ENCODE data around the gene AFF1. TPM values are rescaled to one million over a fixed set of nuclear protein-coding genes. Genes with fewer than 3 reads are reported as not detected.

AFF1 gene
- total RNA-seq, 1 donor from 2014 or later = 112 TPM

DNA sequence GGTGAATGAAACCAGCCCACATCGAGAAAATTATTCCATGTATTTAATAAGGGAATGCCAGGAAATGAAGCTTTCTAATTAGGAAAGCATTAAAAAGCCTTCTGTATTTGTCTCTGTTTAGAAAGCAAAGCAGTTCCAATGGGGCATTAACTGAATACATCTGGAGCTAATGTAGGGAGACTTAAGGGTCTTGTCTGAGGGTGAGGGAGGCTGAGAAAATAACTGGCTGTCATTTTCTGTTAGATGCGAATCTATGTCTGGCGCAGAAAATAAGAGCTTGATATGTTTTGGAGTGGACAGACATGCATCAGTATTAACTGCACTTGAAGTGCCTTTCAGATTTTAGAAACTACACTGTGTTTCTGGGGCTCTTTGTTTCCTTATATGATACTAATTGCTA lies 174.3 kb downstream of the AFF1 start:
- peak overlapping the region; percentile 59 for H3K27ac ChIP-seq
- no peak overlapping the region for H3K4me3 ChIP-seq
- H3K4me1 ChIP-seq = peaks cover 5 to 25% of the 10 kb centered on the region in 2 donors
- peaks cover 14 to 29% of the 10 kb centered on the region in 2 donors for H3K36me3 ChIP-seq
- intact Hi-C loops (cut with DNase I) = loop anchor here (5.0 kb wide), 1 partner anchor 187 kb away; no protein-coding TSS in a partner anchor
- H3K9me3 ChIP-seq = no peaks in the 10 kb centered on the region
- DNase-seq (ENCODE audit: low spot score in 2 of 2) = no peak
- H3K27me3 ChIP-seq = no peaks in the 10 kb centered on the region
- TF ChIP-seq CTCF (IDR thresholded peaks at IDR 0.05) = no peak

GRCh38 chr4:87109945-87110344 lies 175.1 kb downstream of the AFF1 start:
- Histone ChIP-seq H3K36me3 (peaks cover 21 to 37% of the 10 kb centered on the region in 2 donors), H3K27ac (no peak overlapping the region)

DNA sequence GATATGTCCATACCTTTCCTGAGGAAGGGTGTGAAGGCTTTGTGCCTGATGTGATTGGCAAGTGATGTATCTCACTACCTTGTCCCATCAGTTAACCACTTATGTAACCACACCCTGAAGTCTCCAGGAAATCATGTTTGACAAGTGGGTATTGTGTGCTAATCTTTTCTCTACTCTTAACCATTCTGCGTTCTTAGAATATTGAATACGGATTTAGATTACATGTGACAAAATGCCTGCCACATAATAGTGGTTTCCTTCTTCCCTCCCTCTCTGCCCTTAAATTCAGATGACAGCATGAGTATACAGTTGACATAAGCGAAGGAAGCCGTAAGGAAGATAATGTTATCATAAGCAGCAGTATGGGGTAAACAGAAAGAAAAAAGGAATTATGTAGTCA lies 177.3 kb downstream of the AFF1 start:
- intact Hi-C loops (cut with DNase I) = no loop called here
- Histone ChIP-seq H3K36me3 (peaks cover 26 to 54% of the 10 kb centered on the region in 2 donors), H3K9me3 (no peaks in the 10 kb centered on the region)

More at GRCh38 chr4:87109945-87110344, 175.1 kb downstream of the AFF1 start:
- H3K27me3 ChIP-seq = no peaks in the 10 kb centered on the region
- intact Hi-C loops (cut with DNase I) = loop anchor here (5.0 kb wide), 1 partner anchor 188 kb away; no protein-coding TSS in a partner anchor
- no peak for DNase-seq (ENCODE audit: low spot score in 2 of 2)
- no peak for TF ChIP-seq CTCF (IDR thresholded peaks at IDR 0.05)
- H3K4me3 ChIP-seq = no peak overlapping the region
- peaks cover 5 to 20% of the 10 kb centered on the region in 2 donors for H3K4me1 ChIP-seq
- no peaks in the 10 kb centered on the region for H3K9me3 ChIP-seq

DNA sequence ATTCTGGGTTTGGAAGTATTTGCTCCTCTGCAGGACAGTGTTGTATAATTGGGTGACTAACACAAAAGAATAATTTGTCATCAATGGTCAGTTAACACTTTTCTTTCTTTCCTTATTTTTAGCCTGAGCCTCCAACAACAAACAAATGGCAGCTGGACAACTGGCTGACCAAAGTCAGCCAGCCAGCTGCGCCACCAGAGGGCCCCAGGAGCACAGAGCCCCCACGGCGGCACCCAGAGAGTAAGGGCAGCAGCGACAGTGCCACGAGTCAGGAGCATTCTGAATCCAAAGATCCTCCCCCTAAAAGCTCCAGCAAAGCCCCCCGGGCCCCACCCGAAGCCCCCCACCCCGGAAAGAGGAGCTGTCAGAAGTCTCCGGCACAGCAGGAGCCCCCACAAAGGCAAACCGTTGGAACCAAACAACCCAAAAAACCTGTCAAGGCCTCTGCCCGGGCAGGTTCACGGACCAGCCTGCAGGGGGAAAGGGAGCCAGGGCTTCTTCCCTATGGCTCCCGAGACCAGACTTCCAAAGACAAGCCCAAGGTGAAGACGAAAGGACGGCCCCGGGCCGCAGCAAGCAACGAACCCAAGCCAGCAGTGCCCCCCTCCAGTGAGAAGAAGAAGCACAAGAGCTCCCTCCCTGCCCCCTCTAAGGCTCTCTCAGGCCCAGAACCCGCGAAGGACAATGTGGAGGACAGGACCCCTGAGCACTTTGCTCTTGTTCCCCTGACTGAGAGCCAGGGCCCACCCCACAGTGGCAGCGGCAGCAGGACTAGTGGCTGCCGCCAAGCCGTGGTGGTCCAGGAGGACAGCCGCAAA lies 179.6 kb downstream of the AFF1 start:
- intact Hi-C loops (cut with DNase I) = loop anchor here (5.0 kb wide), 1 partner anchor 37 kb away; no protein-coding TSS in a partner anchor
- Histone ChIP-seq H3K9me3 (no peaks in the 10 kb centered on the region), H3K4me3 (no peak overlapping the region), H3K36me3 (peaks cover 19 to 50% of the 10 kb centered on the region in 2 donors), H3K4me1 (peaks cover 0 to 20% of the 10 kb centered on the region in 2 donors), H3K27me3 (no peaks in the 10 kb centered on the region), H3K27ac (no peak overlapping the region)
- no peak for DNase-seq (ENCODE audit: low spot score in 2 of 2)
- TF ChIP-seq CTCF (IDR thresholded peaks at IDR 0.05) = no peak

More for the DNA sequence above, 177.3 kb downstream of the AFF1 start:
- Histone ChIP-seq H3K4me1 (peaks cover 5 to 33% of the 10 kb centered on the region in 2 donors), H3K27me3 (no peaks in the 10 kb centered on the region), H3K4me3 (no peak overlapping the region), H3K27ac (no peak overlapping the region)
- DNase-seq (ENCODE audit: low spot score in 2 of 2) = no peak
- TF ChIP-seq CTCF (IDR thresholded peaks at IDR 0.05) = no peak

DNA sequence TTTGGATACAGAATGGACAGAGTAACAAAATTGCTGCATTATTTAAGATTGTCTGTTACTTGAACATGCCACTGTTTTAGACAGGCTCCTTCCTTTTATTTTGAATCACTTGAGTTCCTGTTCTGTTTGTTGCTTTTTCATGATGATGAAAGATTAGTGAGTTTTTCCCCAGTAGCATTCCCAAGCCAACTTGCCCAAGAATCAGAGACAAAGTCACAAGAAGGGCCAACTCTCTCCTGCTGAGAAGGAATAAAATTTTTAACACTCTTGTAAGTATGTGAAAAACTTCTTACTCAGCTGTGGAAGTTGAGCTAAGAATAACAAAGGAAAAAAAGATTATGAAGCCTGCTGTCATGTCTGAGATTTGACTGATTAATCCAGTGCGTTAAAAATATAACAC lies 181.4 kb downstream of the AFF1 start:
- Histone ChIP-seq H3K36me3 (peaks cover 19 to 50% of the 10 kb centered on the region in 2 donors), H3K4me1 (peaks cover 4 to 34% of the 10 kb centered on the region in 2 donors), H3K27ac (peak overlapping the region; percentile 14 to 20), H3K9me3 (no peaks in the 10 kb centered on the region), H3K4me3 (no peak overlapping the region), H3K27me3 (no peaks in the 10 kb centered on the region)
- no peak for TF ChIP-seq CTCF (IDR thresholded peaks at IDR 0.05)
- intact Hi-C loops (cut with DNase I) = loop anchor here (5.0 kb wide), 1 partner anchor 39 kb away; no protein-coding TSS in a partner anchor
- no peak for DNase-seq (ENCODE audit: low spot score in 2 of 2)

Data from ascending aorta (tissue), 2 donors.